HEK293T (cell line): Measurements from ENCODE around the gene APOC3.

Source experiments
- CTCF ChIA-PET: fragments of 350-600 bp; formaldehyde crosslinking; extraction: SDS; loops from one replicate; lab custom pipeline; 2021; ENCODE audit warnings: antibody characterized with exemption, inconsistent platforms; lab: Yijun Ruan, JAX
- POLR2A ChIA-PET: fragments of 350-600 bp; formaldehyde crosslinking; extraction: SDS; loops from one replicate; lab custom pipeline; 2020; ENCODE audit warnings: antibody characterized with exemption, inconsistent platforms; lab: Yijun Ruan, JAX
- DNase-seq: peaks from one replicate; pipeline ENCODE4 v3.0.0; 2012; ENCODE audit warnings: mixed read lengths; ENCODE audit errors: extremely low spot score
- ARNT ChIP-seq: fragments of 450-650 bp; IDR thresholded peaks from 2 replicates; pipeline ENCODE4 v1.6.1; 2017; ENCODE audit warnings: mild to moderate bottlenecking
- BHLHE40 ChIP-seq: fragments of 450-650 bp; IDR thresholded peaks from 2 replicates; pipeline ENCODE4 v1.6.1; 2016; ENCODE audit warnings: mild to moderate bottlenecking, moderate library complexity, borderline replicate concordance
- CTBP1 ChIP-seq: fragments of 450-650 bp; IDR thresholded peaks from 2 replicates; pipeline ENCODE4 v1.6.1; 2016; ENCODE audit warnings: borderline replicate concordance
- ELF4 ChIP-seq: fragments of 450-650 bp; IDR thresholded peaks from 2 replicates; pipeline ENCODE4 v1.6.1; 2017; ENCODE audit warnings: antibody characterized with exemption
- FOXA1 ChIP-seq: fragments of 450-650 bp; IDR thresholded peaks from 2 replicates; pipeline ENCODE4 v1.6.1; 2016; ENCODE audit warnings: mild to moderate bottlenecking
- FOXK2 ChIP-seq: fragments of 450-650 bp; IDR thresholded peaks from 2 replicates; pipeline ENCODE4 v1.6.1; 2016; ENCODE audit warnings: mild to moderate bottlenecking
- FOXM1 ChIP-seq: fragments of 450-650 bp; IDR thresholded peaks from 2 replicates; pipeline ENCODE4 v1.6.1; 2017; ENCODE audit warnings: mild to moderate bottlenecking, borderline replicate concordance
- HDGF ChIP-seq: fragments of 450-650 bp; IDR thresholded peaks from 2 replicates; pipeline ENCODE4 v1.6.1; 2017; ENCODE audit warnings: antibody characterized with exemption, borderline replicate concordance
- L3MBTL2 ChIP-seq: fragments of 450-650 bp; conservative IDR thresholded peaks from 2 replicates; pipeline ENCODE4 v1.6.1; 2016; ENCODE audit warnings: mild to moderate bottlenecking
- LEF1 ChIP-seq: fragments of 450-650 bp; IDR thresholded peaks from 2 replicates; pipeline ENCODE4 v1.6.1; 2017; ENCODE audit warnings: mild to moderate bottlenecking, borderline replicate concordance
- NFRKB ChIP-seq: fragments of 450-650 bp; IDR thresholded peaks from 2 replicates; pipeline ENCODE4 v1.6.1; 2016; ENCODE audit warnings: mild to moderate bottlenecking, moderate library complexity
- SP1 ChIP-seq: fragments of 450-650 bp; IDR thresholded peaks from 2 replicates; pipeline ENCODE4 v1.6.1; 2017
- SUZ12 ChIP-seq: fragments of 450-650 bp; IDR thresholded peaks from 2 replicates; pipeline ENCODE4 v1.6.1; 2016; ENCODE audit warnings: mild to moderate bottlenecking
- TARDBP ChIP-seq: fragments of 450-650 bp; IDR thresholded peaks from 2 replicates; pipeline ENCODE4 v1.6.1; 2016
- ZNF384 ChIP-seq: fragments of 450-650 bp; IDR thresholded peaks from 2 replicates; pipeline ENCODE4 v1.6.1; 2016
- TF ChIP-seq, protein P1 (sequence below): fragments of 450-650 bp; IDR thresholded peaks from 2 replicates; pipeline ENCODE4 v1.6.1; 2016

The APOC3 gene

DNA sequence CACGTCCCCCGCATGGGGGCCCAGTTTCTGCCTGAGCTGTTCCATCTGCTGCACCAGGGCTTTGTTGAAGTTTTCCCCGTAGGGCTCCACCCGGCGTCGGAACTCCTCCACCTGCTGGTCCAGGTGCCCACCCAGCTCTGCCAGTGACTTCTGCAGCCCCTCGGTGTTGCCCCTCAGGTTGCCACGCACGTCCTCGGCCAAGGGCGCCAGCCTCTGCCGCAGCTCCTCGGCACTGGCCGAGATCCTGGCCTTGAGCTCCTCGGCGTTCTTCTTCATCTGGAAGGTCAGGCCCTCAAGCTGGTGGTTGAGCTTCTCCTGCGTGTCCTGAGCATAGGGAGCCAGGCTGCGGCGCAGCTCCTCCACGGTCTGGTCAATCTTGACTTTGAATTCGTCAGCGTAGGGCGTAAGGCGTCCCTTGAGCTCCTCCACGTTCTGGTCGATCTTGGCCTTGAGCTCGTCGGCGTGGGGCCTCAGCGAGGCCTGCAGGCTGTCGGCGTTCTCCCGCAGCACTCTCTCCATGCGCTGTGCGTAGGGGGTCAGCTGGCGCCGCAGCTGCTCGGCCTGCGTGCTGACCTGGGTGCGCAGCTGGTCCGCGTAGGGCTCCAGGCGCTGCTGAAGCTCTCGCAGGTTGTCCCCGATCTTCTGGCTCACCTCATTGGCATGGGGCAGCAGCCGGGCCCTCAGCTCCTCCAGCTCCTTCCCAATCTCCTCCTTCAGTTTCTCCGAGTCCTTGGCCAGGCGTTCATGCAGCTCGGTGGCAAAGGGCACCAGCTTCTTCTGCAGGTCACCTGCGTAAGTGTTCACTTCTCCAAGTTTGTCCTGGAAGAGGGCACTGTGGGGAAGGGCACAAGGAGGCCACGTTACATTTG is 8.4 kb upstream of the APOC3 start:
- ChIA-PET POLR2A (no interaction called here), CTCF (interaction anchor here (1.1 kb wide), 1 partner anchor 30 kb away, joined by 3 read pairs; the partner anchor contains the start of gene APOA5)
- no peak for DNase-seq
- TF ChIP-seq TARDBP: no peak
- no peak for TF ChIP-seq HDGF
- no peak for TF ChIP-seq CTBP1
- no peak for TF ChIP-seq FOXK2
- TF ChIP-seq L3MBTL2: no peak
- TF ChIP-seq, protein P1, sequence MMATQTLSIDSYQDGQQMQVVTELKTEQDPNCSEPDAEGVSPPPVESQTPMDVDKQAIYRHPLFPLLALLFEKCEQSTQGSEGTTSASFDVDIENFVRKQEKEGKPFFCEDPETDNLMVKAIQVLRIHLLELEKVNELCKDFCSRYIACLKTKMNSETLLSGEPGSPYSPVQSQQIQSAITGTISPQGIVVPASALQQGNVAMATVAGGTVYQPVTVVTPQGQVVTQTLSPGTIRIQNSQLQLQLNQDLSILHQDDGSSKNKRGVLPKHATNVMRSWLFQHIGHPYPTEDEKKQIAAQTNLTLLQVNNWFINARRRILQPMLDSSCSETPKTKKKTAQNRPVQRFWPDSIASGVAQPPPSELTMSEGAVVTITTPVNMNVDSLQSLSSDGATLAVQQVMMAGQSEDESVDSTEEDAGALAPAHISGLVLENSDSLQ: no peak
- TF ChIP-seq FOXM1: no peak
- no peak for TF ChIP-seq SUZ12
- TF ChIP-seq FOXA1: no peak
- TF ChIP-seq ELF4: no peak
- no peak for TF ChIP-seq LEF1
- TF ChIP-seq SP1: no peak
- no peak for TF ChIP-seq ZNF384
- TF ChIP-seq NFRKB: no peak
- TF ChIP-seq BHLHE40: no peak
- no peak for TF ChIP-seq ARNT

DNA sequence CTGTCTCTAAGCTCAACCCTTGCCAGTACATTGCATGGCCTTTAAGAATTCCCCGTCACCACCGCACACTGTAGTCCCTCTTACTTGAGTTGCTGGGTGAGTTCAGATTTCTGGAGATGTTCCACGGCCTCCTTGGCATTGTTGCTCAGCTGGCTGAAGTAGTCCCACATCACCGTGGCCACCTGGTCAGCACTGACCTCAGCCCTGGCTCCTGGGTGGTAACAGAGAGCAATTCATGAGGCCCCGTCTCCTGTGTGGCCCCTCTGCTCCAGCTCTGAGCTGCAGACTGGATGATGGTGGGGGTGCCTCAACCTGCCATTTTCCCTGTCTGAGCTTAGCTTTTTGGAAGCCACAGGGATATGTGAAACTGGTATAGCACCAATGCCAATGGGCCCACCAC is 7.1 kb upstream of the APOC3 start:
- ChIA-PET CTCF (interaction anchor here (1.1 kb wide), 1 partner anchor 13 kb away, joined by 4 read pairs; no protein-coding TSS in a partner anchor), POLR2A (interaction anchor here (1.3 kb wide), 1 partner anchor 13 kb away, joined by 5 read pairs; no protein-coding TSS in a partner anchor)

DNA sequence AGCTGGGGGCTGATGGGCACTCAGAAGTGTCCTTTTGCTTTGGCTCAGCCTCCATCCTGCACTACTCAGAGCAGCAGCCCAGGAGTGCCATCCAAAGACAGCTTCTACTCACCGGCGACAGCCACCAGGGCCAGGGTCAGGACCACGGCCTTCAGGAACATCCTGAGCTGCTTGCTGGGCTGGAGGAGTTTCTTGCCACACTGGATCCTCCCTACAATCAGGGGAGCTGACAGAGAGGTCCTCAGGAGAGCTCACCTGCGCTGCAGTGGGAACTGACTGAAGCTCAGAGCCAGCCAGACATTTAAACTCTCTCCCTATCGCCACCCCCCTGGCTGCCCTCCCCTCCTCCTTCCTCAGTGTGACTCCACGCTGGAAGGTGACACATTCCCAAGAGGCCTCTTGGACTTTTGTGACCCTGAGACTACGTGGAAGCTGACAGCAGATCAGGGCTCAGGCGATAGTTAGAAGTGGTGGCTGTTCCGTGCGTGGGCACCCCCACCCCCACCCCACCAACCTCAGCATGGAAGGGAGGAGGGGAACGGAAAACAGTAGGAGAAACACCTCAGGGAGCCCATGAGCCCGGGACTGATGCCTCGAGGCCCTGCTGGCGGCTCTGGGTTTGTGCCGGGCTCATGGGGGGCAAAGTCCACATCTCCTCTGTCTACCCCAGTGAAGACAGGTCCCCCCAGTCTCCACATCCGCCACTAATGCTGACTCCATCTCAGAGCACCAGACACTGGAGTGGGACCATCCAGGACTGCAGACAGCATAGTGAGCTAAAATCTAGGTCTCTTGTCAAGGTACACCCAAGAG is 6.5 kb upstream of the APOC3 start, which contains the start of gene APOA4:
Gene APOA4, minus strand, starts transcription at position 274 of the 813 bp plus-strand sequence. Its CDS starts 113 bp downstream, at position 161.
- TF ChIP-seq, protein P1: no peak
- no peak for TF ChIP-seq SP1
- TF ChIP-seq ELF4: no peak
- no peak for TF ChIP-seq TARDBP
- TF ChIP-seq NFRKB: no peak
- no peak for TF ChIP-seq SUZ12
- no peak for TF ChIP-seq L3MBTL2
- TF ChIP-seq ARNT: no peak
- no peak for TF ChIP-seq HDGF
- no peak for TF ChIP-seq LEF1
- no peak for TF ChIP-seq ZNF384
- no peak for TF ChIP-seq CTBP1
- TF ChIP-seq FOXM1: no peak
- TF ChIP-seq BHLHE40: no peak
- TF ChIP-seq FOXK2: no peak
- no peak for TF ChIP-seq FOXA1
- DNase-seq: no peak
- POLR2A ChIA-PET: interaction anchor here (1.3 kb wide), 1 partner anchor 12 kb away, joined by 5 read pairs; no protein-coding TSS in a partner anchor
- CTCF ChIA-PET: interaction anchor here (0.5 to 1.1 kb wide), 2 partner anchors 13 to 310 kb away, joined by 4 read pairs; no protein-coding TSS in a partner anchor

More for the DNA sequence above, 7.1 kb upstream of the APOC3 start:
- TF ChIP-seq CTBP1 (no peak), HDGF (no peak), FOXK2 (no peak), L3MBTL2 (no peak), SUZ12 (no peak), FOXA1 (no peak), ZNF384 (no peak), ARNT (no peak), FOXM1 (no peak), LEF1 (no peak), BHLHE40 (no peak)
- DNase-seq: no peak

DNA sequence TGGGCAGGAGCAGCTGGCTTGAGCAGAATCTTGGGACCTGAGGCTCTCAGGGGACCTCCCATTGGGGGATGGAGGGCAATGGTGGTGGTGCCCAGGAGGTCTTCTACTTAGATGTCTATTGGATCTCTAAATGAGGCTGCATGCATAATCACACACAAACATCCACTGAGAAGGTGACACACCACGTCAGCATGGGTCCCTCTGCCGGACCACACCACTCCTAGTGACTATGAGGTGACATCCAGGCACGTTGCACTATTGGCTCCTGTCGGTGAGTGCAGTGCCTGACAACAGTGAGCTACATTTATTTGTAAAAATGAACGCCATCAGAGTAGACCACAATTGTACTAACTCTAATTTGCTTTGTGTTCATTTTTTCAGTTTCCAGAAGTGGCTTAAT is 4.3 kb upstream of the APOC3 start:
- POLR2A ChIA-PET: no interaction called here
- CTCF ChIA-PET: interaction anchor here (1.0 kb wide), 1 partner anchor 10 kb away, joined by 3 read pairs; no protein-coding TSS in a partner anchor
- DNase-seq: no peak
- no peak for TF ChIP-seq SP1
- no peak for TF ChIP-seq CTBP1
- TF ChIP-seq ZNF384: no peak
- no peak for TF ChIP-seq FOXM1

DNA sequence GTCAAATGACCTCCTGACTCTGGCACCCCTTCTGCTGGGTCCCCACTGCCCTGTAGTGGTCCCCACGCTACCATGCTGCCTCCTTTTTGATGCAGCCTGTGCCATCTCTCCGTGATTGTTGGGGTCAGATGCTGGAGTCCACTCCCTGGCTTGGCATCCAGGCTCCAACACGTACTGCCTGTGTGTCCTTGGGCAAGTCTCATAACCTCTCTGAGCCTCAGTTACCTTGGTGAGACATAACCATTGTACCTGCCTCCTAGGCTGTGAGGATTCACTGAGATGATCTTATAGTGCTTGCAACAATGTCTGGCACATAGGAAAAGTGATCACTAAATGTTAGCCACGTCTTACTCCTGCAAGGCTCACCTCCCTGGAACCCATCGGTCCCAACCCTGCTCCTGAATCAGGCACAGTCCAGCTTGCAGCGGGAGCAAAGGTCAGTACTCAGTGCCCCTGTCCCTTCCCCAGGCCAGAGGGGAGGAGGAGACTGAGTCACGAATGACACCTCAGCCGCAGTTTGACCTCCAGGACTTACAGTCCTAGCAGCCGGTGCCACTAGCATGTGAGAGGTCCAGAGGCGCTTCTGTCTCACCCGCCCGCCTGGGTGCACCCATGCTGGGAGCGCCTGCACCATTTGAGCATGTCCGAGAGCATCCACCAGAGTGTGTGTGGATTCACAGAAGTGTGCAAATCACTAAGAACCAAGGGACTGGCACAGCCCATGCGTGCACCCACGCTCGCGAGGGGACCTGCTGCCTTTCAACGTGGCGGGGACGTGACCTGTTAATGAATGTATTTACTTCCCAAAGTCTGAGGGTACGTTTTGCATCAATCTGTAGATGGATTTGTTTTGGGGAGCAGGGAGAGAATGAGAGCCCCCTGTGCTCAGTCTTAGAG is 3.6 kb upstream of the APOC3 start:
- DNase-seq: no peak
- CTCF ChIA-PET: no interaction called here

More for the DNA sequence above, 3.6 kb upstream of the APOC3 start:
- no peak for TF ChIP-seq NFRKB
- no peak for TF ChIP-seq SP1
- TF ChIP-seq ELF4: no peak
- TF ChIP-seq ZNF384: no peak
- no peak for TF ChIP-seq TARDBP
- no peak for TF ChIP-seq CTBP1
- TF ChIP-seq, protein P1: no peak
- TF ChIP-seq FOXK2: no peak
- POLR2A ChIA-PET: no interaction called here
